Measurements from ENCODE around the gene SHROOM2.
"Not testable (repeated sequence)": the region's sequence is repeated elsewhere in the genome, so short reads cannot be mapped to it uniquely, and the experiment has no call there.

SHROOM2 gene

DNA sequence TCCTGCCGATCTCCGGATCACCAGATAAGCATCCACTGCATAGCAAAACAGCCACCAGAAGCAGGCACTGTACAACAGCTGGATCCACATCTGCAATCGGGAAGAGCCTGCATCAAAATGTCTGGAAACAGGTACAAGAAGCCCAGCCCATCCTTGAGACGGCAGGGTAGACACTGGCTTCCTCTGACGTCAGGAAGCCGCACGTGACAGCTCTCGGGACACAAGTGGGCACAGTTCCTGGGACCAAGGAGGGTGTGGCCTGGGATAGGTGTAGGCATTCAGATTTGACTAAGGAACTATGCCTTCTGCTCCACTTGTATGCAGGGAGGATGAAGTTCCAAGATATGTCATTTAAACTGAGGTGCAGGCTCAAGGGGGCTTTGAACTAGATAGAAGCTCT, 26.9 kb upstream of the SHROOM2 start:
- Histone ChIP-seq H3K27ac (no peak overlapping the region), H3K27me3 (replicated peaks) (no peaks in the 10 kb centered on the region), H3K36me3 (replicated peaks) (no peaks in the 10 kb centered on the region), H3K4me3 (ENCODE audit: low read depth, low read length) (no peak overlapping the region)
- TF ChIP-seq, protein P1, sequence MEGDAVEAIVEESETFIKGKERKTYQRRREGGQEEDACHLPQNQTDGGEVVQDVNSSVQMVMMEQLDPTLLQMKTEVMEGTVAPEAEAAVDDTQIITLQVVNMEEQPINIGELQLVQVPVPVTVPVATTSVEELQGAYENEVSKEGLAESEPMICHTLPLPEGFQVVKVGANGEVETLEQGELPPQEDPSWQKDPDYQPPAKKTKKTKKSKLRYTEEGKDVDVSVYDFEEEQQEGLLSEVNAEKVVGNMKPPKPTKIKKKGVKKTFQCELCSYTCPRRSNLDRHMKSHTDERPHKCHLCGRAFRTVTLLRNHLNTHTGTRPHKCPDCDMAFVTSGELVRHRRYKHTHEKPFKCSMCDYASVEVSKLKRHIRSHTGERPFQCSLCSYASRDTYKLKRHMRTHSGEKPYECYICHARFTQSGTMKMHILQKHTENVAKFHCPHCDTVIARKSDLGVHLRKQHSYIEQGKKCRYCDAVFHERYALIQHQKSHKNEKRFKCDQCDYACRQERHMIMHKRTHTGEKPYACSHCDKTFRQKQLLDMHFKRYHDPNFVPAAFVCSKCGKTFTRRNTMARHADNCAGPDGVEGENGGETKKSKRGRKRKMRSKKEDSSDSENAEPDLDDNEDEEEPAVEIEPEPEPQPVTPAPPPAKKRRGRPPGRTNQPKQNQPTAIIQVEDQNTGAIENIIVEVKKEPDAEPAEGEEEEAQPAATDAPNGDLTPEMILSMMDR (IDR thresholded peaks at IDR 0.05; ENCODE audit: low read depth, low read length, missing control alignments): no peak
- in situ Hi-C loops (cut with HindIII; ENCODE audit: low pct_ligation_motif_present, low sequenced_read_pairs): no loop called here
- DNase-seq: no peak

DNA sequence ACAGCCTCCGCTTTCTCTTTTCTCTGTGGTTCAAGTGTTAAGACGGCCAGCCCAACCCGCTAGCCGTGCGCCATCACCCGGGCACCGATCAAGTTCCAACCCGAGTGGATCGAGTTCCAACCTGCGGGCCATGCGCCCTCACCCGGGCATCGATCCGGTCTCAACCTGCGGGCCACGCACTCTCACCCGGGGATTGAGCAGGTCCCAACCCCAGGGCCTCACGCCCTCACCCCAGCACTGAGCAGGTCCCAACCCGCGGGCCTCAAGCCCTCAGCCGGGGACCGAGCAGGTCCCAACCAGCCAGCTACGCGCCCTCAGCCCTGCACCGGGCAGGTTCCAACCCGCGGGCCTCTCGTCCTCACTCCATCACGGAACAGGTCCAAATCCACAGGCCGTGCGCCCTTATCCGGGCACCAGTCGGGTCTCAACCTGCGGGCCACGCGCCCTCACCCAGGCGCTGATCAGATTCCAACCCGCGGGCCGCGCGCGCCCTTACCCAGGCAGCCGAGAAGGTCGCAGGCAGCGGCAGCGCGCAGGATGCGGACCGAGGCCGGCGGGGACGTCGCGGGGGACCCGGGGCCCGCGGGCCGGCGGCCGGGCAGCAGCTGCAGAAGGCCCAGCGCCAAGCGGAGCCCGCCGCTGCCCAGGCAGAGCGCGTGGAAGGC, 21.0 kb upstream of the SHROOM2 start:
- H3K36me3 ChIP-seq (replicated peaks): no peaks in the 10 kb centered on the region
- TF ChIP-seq, protein P1 (IDR thresholded peaks at IDR 0.05; ENCODE audit: low read depth, low read length, missing control alignments): no peak
- no peak overlapping the region for H3K27ac ChIP-seq
- DNase-seq: no peak
- in situ Hi-C loops (cut with HindIII; ENCODE audit: low pct_ligation_motif_present, low sequenced_read_pairs): no loop called here
- peaks cover 2% of the 10 kb centered on the region for H3K27me3 ChIP-seq (replicated peaks)
- peak overlapping the region; percentile 35 for H3K4me3 ChIP-seq (ENCODE audit: low read depth, low read length)

DNA sequence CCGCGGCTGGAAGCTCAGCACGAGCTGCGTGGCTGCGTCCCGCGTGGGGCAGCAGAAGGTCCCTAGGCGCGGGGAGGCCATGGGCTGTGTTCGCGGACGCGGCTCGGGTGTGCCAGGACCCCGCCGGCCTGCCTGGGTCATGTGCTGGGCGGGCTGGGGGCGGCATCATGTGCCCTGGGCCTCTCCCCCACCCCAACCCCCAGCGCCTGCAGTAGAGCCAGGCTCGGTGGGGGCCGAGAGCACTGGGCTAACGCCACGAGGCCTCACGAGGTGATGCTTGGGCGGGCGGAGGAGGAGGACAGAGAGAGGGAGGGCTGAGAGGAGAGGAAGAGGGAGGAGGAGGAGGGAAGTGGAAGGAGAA, 20.5 kb upstream of the SHROOM2 start, which contains the start of gene GPR143:
TSS of gene GPR143 (minus strand) at position 111 of the 361 bp plus-strand sequence. CDS start at position 81, 30 bp downstream.
- TF ChIP-seq, protein P1 (IDR thresholded peaks at IDR 0.05; ENCODE audit: low read depth, low read length, missing control alignments): no peak
- no peak for DNase-seq
- in situ Hi-C loops (cut with HindIII; ENCODE audit: low pct_ligation_motif_present, low sequenced_read_pairs): no loop called here
- H3K4me3 ChIP-seq (ENCODE audit: low read depth, low read length): peak within 1 kb of the TSS; percentile 35
- peaks cover 2% of the 10 kb centered on the region for H3K27me3 ChIP-seq (replicated peaks)
- no peaks in the 10 kb centered on the region for H3K36me3 ChIP-seq (replicated peaks)
- no peak within 1 kb of the TSS for H3K27ac ChIP-seq

DNA sequence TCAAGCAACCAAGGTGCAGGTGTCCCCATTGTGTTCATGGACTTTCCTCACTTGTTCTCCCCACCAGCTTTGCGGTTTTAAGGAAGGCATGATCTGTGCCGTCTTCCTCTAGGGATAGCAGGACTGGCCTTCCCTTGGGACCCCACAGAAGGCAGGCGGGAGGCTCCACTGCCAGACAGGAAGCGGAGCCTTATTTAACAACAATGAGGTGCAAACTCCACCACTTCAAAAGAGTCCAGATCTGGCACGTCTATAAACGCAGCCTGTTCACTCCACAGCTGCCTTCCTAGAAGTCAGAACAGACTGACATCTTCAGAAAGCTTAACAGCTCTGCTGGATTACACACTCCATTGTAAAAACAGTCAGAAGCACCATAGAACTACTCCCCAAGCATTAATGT, 18.9 kb upstream of the SHROOM2 start:
- Histone ChIP-seq H3K27me3 (replicated peaks) (peaks cover 2% of the 10 kb centered on the region), H3K4me3 (ENCODE audit: low read depth, low read length) (no peak overlapping the region), H3K27ac (no peak overlapping the region), H3K36me3 (replicated peaks) (no peaks in the 10 kb centered on the region)
- TF ChIP-seq, protein P1 (IDR thresholded peaks at IDR 0.05; ENCODE audit: low read depth, low read length, missing control alignments): no peak
- in situ Hi-C loops (cut with HindIII; ENCODE audit: low pct_ligation_motif_present, low sequenced_read_pairs): no loop called here
- no peak for DNase-seq

DNA sequence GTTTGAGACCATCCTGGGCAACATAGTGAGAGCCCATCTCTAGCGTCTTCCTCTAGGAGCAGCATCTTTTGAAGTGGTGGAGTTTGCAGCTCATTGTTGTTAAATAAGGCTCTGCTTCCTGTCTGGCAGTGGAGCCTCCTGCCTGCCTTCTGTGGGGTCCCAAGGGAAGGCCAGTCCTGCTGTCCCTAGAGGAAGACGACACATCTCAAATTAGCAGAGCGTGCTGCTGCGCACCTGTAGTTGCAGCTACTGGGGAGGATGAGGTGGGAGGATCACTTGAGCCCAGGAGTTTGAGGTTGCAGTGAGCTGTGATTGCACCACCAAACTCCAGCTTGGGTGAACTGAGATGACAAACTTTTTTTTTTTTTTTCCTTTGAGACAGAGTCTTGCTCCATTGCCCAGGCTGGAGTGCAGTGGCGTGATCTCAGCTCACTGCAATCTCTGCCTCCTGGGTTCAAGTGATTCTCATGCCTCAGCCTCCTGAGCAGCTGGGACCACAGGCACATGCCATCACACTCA, 17.8 kb upstream of the SHROOM2 start:
- H3K27ac ChIP-seq; DNase-seq; H3K4me3 ChIP-seq (ENCODE audit: low read depth, low read length); H3K27me3 ChIP-seq (replicated peaks); H3K36me3 ChIP-seq (replicated peaks); in situ Hi-C loops (cut with HindIII; ENCODE audit: low pct_ligation_motif_present, low sequenced_read_pairs): not testable (repeated sequence)

DNA sequence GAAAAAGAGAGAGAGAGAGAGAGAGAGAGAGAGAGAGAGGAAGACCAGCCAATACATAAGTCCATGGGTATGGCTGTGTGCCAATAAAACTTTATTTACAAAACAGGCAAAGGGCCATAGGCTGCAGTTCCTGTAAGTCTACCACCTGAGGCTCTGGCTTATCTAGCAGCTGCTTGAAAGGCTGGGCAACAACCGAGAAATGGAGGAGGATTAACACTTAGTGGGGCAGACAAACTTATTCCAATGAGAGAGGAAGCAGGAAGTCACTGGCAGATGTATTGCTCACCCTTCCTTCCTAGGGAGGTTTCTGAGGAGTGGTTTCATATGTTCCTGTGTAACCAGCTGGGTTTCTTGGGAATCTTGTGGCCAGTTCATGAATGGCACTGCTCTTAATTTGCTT, 15.9 kb upstream of the SHROOM2 start:
- TF ChIP-seq, protein P1 (IDR thresholded peaks at IDR 0.05; ENCODE audit: low read depth, low read length, missing control alignments): no peak
- no peak overlapping the region for H3K4me3 ChIP-seq (ENCODE audit: low read depth, low read length)

More for the DNA sequence above, 15.9 kb upstream of the SHROOM2 start:
- DNase-seq: no peak
- H3K27ac ChIP-seq: no peak overlapping the region
- no peaks in the 10 kb centered on the region for H3K36me3 ChIP-seq (replicated peaks)
- in situ Hi-C loops (cut with HindIII; ENCODE audit: low pct_ligation_motif_present, low sequenced_read_pairs): no loop called here
- H3K27me3 ChIP-seq (replicated peaks): peaks cover 2% of the 10 kb centered on the region
